Astrocyte (in vitro differentiated cells and primary cell): ENCODE results near the gene MAN1B1. TPM values are rescaled to one million over a fixed set of nuclear protein-coding genes. Genes with fewer than 3 reads are reported as not detected.

Source experiments
- DNase-seq: peaks from one replicate; pipeline ENCODE4 v3.0.0-alpha.2; 2010; ENCODE audit warnings: low read depth
- FAIRE-seq: peaks from 2 replicates; lab custom pipeline; 2011; peaks lifted over from hg19 to GRCh38; lab: Jason Lieb, UNC
- H2AFZ ChIP-seq: 2 replicates; pipeline ENCODE4 v1.6.0; 2012; ENCODE audit warnings: low read depth, low read length, inconsistent platforms
- H3K27ac ChIP-seq: 2 replicates; pipeline ENCODE4 v1.5.1; 2011; ENCODE audit warnings: low read depth, low read length, inconsistent platforms
- H3K27me3 ChIP-seq: 2 replicates; pipeline ENCODE4 v1.6.0; 2011; ENCODE audit warnings: low read length, inconsistent platforms; ENCODE audit not compliant: insufficient read depth
- H3K36me3 ChIP-seq: 2 replicates; pipeline ENCODE4 v1.5.1; 2011; ENCODE audit warnings: low read length, inconsistent platforms; ENCODE audit not compliant: insufficient read depth
- H3K4me1 ChIP-seq: 2 replicates; pipeline ENCODE4 v1.5.1; 2011; ENCODE audit warnings: low read length, inconsistent platforms; ENCODE audit not compliant: insufficient read depth
- H3K4me2 ChIP-seq: 2 replicates; pipeline ENCODE4 v1.6.0; 2012; ENCODE audit warnings: low read length, inconsistent platforms
- H3K4me3 ChIP-seq: 2 replicates; pipeline ENCODE4 v1.5.1; 2011; ENCODE audit warnings: low read depth, mild to moderate bottlenecking, low read length, inconsistent platforms; ENCODE audit not compliant: insufficient read depth
- H3K79me2 ChIP-seq: 2 replicates; pipeline ENCODE4 v1.6.0; 2012; ENCODE audit warnings: mild to moderate bottlenecking, low read length, inconsistent platforms; ENCODE audit not compliant: insufficient read depth
- H3K9ac ChIP-seq: 2 replicates; pipeline ENCODE4 v1.6.0; 2012; ENCODE audit warnings: mild to moderate bottlenecking, low read length, inconsistent platforms
- H3K9me3 ChIP-seq: 2 replicates; pipeline ENCODE4 v1.5.1; 2012; ENCODE audit warnings: low read depth, mild to moderate bottlenecking, low read length, inconsistent platforms; ENCODE audit not compliant: insufficient read depth
- H4K20me1 ChIP-seq: 2 replicates; pipeline ENCODE4 v1.6.0; 2012; ENCODE audit warnings: low read length, inconsistent platforms; ENCODE audit not compliant: insufficient read depth
- H3K27ac Mint-ChIP-seq: one replicate; pipeline ENCODE4 v1.8.0; 2021; ENCODE audit warnings: mild to moderate bottlenecking, mixed read lengths; ENCODE audit not compliant: unreplicated experiment
- H3K27me3 Mint-ChIP-seq: one replicate; pipeline ENCODE4 v1.8.0; 2021; ENCODE audit warnings: low read depth, mixed read lengths; ENCODE audit not compliant: unreplicated experiment
- H3K36me3 Mint-ChIP-seq: one replicate; pipeline ENCODE4 v1.8.0; 2021; ENCODE audit warnings: low read depth, mixed read lengths; ENCODE audit not compliant: unreplicated experiment
- H3K4me1 Mint-ChIP-seq: one replicate; pipeline ENCODE4 v1.8.0; 2021; ENCODE audit warnings: low read depth, mixed read lengths; ENCODE audit not compliant: unreplicated experiment
- H3K4me3 Mint-ChIP-seq: one replicate; pipeline ENCODE4 v1.8.0; 2021; ENCODE audit warnings: mild to moderate bottlenecking, moderate library complexity, mixed read lengths; ENCODE audit not compliant: unreplicated experiment
- H3K9me3 Mint-ChIP-seq: one replicate; pipeline ENCODE4 v1.8.0; 2021; ENCODE audit warnings: mild to moderate bottlenecking, mixed read lengths; ENCODE audit not compliant: unreplicated experiment
- EZH2 ChIP-seq: IDR thresholded peaks from 2 replicates; pipeline ENCODE4 v1.6.1; 2012; ENCODE audit warnings: mild to moderate bottlenecking, low read length, inconsistent platforms; ENCODE audit not compliant: insufficient read depth
- total RNA-seq: library from RNA; stranded (reverse); gene quantifications from 2 replicates; pipeline ENCODE4 v1.2.1, GENCODE V29; 2021
- TF ChIP-seq, protein P1 (sequence below): IDR thresholded peaks from 2 replicates; pipeline ENCODE4 v1.5.1; 2011; ENCODE audit warnings: low read depth, mild to moderate bottlenecking, inconsistent platforms, low read length, moderate library complexity; ENCODE audit not compliant: insufficient read depth

Gene MAN1B1
- total RNA-seq, 1 donor from 2014 or later, result 69.2 TPM

DNA sequence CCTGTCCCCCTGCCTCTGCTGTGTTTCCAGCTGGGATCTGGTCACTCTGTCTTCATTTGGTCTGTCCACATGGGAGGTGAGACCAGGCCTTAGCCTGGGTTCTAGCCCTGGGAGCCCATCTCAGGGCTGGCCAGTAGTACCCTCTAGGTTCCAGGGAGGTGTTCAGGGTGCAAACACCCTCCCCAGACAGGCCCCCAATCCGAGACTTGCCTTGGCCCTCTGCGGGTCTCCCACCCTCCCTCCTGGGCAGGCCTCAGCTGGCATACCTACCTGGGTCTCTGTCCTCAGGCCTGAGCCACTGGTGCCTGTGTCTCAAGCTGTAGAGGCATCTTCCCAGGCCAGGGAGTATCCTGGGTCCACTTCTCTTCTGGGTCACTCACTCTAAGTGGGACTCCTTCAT lies 15.5 kb upstream of the MAN1B1 start:
- H3K36me3 ChIP-seq, result no peaks in the 10 kb centered on the region
- H3K9me3 Mint-ChIP-seq, result no peaks in the 10 kb centered on the region
- peaks cover 9% of the 10 kb centered on the region for H3K4me1 ChIP-seq
- no peak for TF ChIP-seq EZH2
- TF ChIP-seq, protein P1, sequence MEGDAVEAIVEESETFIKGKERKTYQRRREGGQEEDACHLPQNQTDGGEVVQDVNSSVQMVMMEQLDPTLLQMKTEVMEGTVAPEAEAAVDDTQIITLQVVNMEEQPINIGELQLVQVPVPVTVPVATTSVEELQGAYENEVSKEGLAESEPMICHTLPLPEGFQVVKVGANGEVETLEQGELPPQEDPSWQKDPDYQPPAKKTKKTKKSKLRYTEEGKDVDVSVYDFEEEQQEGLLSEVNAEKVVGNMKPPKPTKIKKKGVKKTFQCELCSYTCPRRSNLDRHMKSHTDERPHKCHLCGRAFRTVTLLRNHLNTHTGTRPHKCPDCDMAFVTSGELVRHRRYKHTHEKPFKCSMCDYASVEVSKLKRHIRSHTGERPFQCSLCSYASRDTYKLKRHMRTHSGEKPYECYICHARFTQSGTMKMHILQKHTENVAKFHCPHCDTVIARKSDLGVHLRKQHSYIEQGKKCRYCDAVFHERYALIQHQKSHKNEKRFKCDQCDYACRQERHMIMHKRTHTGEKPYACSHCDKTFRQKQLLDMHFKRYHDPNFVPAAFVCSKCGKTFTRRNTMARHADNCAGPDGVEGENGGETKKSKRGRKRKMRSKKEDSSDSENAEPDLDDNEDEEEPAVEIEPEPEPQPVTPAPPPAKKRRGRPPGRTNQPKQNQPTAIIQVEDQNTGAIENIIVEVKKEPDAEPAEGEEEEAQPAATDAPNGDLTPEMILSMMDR, result no peak
- H3K4me2 ChIP-seq, result peak overlapping the region; percentile 86
- no peaks in the 10 kb centered on the region for H3K9me3 ChIP-seq
- H3K27ac Mint-ChIP-seq, result no peak overlapping the region
- peaks cover 14% of the 10 kb centered on the region for H4K20me1 ChIP-seq
- H3K36me3 Mint-ChIP-seq, result peaks cover 3% of the 10 kb centered on the region
- H3K27ac ChIP-seq, result no peak overlapping the region
- no peak for DNase-seq
- H3K4me3 Mint-ChIP-seq, result peak overlapping the region; percentile 71
- H3K79me2 ChIP-seq, result no peaks in the 10 kb centered on the region
- no peak for FAIRE-seq
- H3K27me3 ChIP-seq, result no peaks in the 10 kb centered on the region
- H2AFZ ChIP-seq, result peak overlapping the region; percentile 75
- no peaks in the 10 kb centered on the region for H3K4me1 Mint-ChIP-seq
- peak overlapping the region; percentile 27 for H3K9ac ChIP-seq
- no peak overlapping the region for H3K4me3 ChIP-seq
- H3K27me3 Mint-ChIP-seq, result peaks cover 29% of the 10 kb centered on the region

DNA sequence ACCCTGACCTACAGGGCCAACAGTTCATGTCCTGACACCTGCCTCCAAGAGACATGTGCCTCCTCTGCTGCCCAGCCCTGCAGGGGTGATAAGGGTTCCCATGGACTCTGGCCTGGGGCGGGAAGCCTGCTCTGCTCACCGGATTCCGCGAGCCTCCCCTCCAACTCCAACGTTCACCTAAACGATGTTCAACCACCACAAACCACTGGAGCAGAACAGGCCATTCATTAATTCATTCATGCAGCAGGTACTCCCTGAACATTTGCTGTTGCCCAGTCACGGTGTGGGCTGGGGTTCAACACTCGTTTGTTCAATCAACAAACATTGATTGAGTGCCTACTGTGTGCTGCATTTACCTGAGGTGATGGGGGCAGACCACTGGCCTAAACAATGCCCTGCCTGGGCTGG lies 12.8 kb upstream of the MAN1B1 start:
- Histone ChIP-seq H4K20me1 (peaks cover 8% of the 10 kb centered on the region), H3K9me3 (no peaks in the 10 kb centered on the region), H3K27ac (no peak overlapping the region), H3K9ac (no peak overlapping the region), H2AFZ (no peak overlapping the region), H3K4me1 (peaks cover 16% of the 10 kb centered on the region), H3K36me3 (no peaks in the 10 kb centered on the region), H3K4me2 (no peak overlapping the region), H3K79me2 (peaks cover 8% of the 10 kb centered on the region), H3K4me3 (no peak overlapping the region), H3K27me3 (no peaks in the 10 kb centered on the region)
- no peak for FAIRE-seq
- Mint-ChIP-seq H3K4me1 (no peaks in the 10 kb centered on the region), H3K27me3 (peaks cover 28% of the 10 kb centered on the region), H3K9me3 (no peaks in the 10 kb centered on the region), H3K36me3 (peaks cover 3% of the 10 kb centered on the region), H3K4me3 (peak overlapping the region; percentile 14), H3K27ac (no peak overlapping the region)
- no peak for DNase-seq
- TF ChIP-seq, protein P1, result no peak
- no peak for TF ChIP-seq EZH2

DNA sequence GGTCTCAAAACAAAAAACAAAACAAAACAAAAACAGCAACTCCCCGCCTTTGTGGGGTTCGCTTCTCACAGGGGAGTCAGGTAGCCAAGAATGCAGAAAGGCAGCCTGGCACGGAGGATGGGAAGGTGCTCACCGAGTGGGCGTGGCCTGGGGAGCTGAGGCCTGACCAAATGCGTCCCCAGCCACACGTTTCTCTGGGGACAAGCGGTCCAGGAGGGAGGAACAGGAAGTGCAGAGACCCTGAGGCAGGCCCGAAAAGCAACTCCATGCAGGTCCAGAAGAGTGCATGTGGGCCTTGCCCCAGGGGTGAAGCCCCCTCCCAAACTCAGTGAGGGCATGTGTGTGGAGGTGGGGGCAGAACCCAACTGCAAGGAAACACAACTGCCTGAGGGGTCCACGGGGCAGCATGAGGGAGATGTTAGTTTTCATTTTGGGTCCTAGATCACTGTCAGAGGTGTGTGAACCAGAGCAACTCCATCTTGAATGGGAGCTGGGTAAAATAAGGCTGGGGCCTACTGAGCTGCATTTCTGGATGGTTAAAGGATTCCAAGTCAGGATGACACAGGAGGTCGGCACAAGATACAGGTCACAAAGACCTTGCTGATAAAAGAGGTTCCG lies 12.0 kb upstream of the MAN1B1 start:
- Mint-ChIP-seq H3K27ac (no peak overlapping the region), H3K4me3 (no peak overlapping the region), H3K4me1 (no peaks in the 10 kb centered on the region), H3K9me3 (no peaks in the 10 kb centered on the region), H3K27me3 (peaks cover 32% of the 10 kb centered on the region), H3K36me3 (peaks cover 4% of the 10 kb centered on the region)
- no peak for FAIRE-seq
- no peaks in the 10 kb centered on the region for H3K27me3 ChIP-seq
- H3K79me2 ChIP-seq, result peaks cover 8% of the 10 kb centered on the region
- H3K4me1 ChIP-seq, result peaks cover 16% of the 10 kb centered on the region
- H3K4me2 ChIP-seq, result no peak overlapping the region
- no peak for DNase-seq
- no peak overlapping the region for H3K9ac ChIP-seq
- H2AFZ ChIP-seq, result no peak overlapping the region
- TF ChIP-seq EZH2, result no peak
- TF ChIP-seq, protein P1, result no peak
- peaks cover 14% of the 10 kb centered on the region for H4K20me1 ChIP-seq
- H3K9me3 ChIP-seq, result no peaks in the 10 kb centered on the region
- H3K27ac ChIP-seq, result no peak overlapping the region
- no peaks in the 10 kb centered on the region for H3K36me3 ChIP-seq
- no peak overlapping the region for H3K4me3 ChIP-seq
